RWPE2 (cell line): ENCODE data around the gene XPNPEP1.

Experiments used
- ATAC-seq: fragments of 200-7000 bp; cut with Tn5 transposase; 3 replicates; pipeline ENCODE4 v1.9.1; 2021; ENCODE audit warnings: low read depth
- DNase-seq: peaks from one replicate; pipeline ENCODE4 v3.0.0-alpha.2; 2020; ENCODE audit warnings: low spot score
- H3K27ac ChIP-seq: fragments of 450-650 bp; 2 replicates; pipeline ENCODE4 v1.5.1; 2017; ENCODE audit warnings: mild to moderate bottlenecking; ENCODE audit not compliant: poor library complexity, severe bottlenecking
- H3K27me3 ChIP-seq: fragments of 250-450 bp; sonication (Bioruptor Pico); 2 replicates; pipeline ENCODE4 v1.5.1; 2021; ENCODE audit warnings: mild to moderate bottlenecking, moderate library complexity; ENCODE audit not compliant: insufficient read depth, poor library complexity, severe bottlenecking
- H3K36me3 ChIP-seq: fragments of 250-450 bp; sonication (Bioruptor Pico); 2 replicates; pipeline ENCODE4 v1.5.1; 2020; ENCODE audit warnings: low read depth, mild to moderate bottlenecking, moderate library complexity
- H3K4me1 ChIP-seq: fragments of 250-450 bp; sonication (Bioruptor Pico); 2 replicates; pipeline ENCODE4 v1.5.1; 2021; ENCODE audit warnings: mild to moderate bottlenecking, moderate library complexity; ENCODE audit not compliant: insufficient read depth, poor library complexity, severe bottlenecking
- H3K4me3 ChIP-seq: fragments of 250-450 bp; sonication (Bioruptor Pico); 2 replicates; pipeline ENCODE4 v1.5.1; 2021; ENCODE audit warnings: mild to moderate bottlenecking, moderate library complexity; ENCODE audit not compliant: severe bottlenecking
- H3K9me3 ChIP-seq: fragments of 250-450 bp; sonication (Bioruptor Pico); 2 replicates; pipeline ENCODE4 v1.5.1; 2021; ENCODE audit warnings: mild to moderate bottlenecking, moderate library complexity; ENCODE audit not compliant: severe bottlenecking
- CTCF ChIP-seq: fragments of 450-650 bp; IDR thresholded peaks from one replicate; pipeline ENCODE4 v1.5.1; 2017; ENCODE audit warnings: mild to moderate bottlenecking, moderate library complexity; ENCODE audit not compliant: poor library complexity, severe bottlenecking

The XPNPEP1 gene

GRCh38 chr10:109968953-109969759, 45.8 kb upstream of the XPNPEP1 start:
- no peaks in the 10 kb centered on the region for H3K9me3 ChIP-seq
- peaks cover 2% of the 10 kb centered on the region for H3K27me3 ChIP-seq
- H3K4me3 ChIP-seq: no peak overlapping the region
- no peak overlapping the region for H3K27ac ChIP-seq
- peaks cover 2% of the 10 kb centered on the region for H3K4me1 ChIP-seq
- H3K36me3 ChIP-seq: no peaks in the 10 kb centered on the region
- ATAC-seq (no peak), DNase-seq (no peak)
- TF ChIP-seq CTCF: no peak

GRCh38 chr10:109967739-109968088, 44.4 kb upstream of the XPNPEP1 start:
- Histone ChIP-seq H3K27ac (no peak overlapping the region), H3K4me3 (no peak overlapping the region)

GRCh38 chr10:109966961-109967738, 43.8 kb upstream of the XPNPEP1 start:
- Histone ChIP-seq H3K9me3 (no peaks in the 10 kb centered on the region), H3K36me3 (no peaks in the 10 kb centered on the region), H3K27ac (no peak overlapping the region), H3K4me1 (peaks cover 2% of the 10 kb centered on the region), H3K4me3 (no peak overlapping the region), H3K27me3 (peaks cover 2% of the 10 kb centered on the region)
- no peak for DNase-seq
- ATAC-seq: no peak
- no peak for TF ChIP-seq CTCF

More at GRCh38 chr10:109967739-109968088, 44.4 kb upstream of the XPNPEP1 start:
- Histone ChIP-seq H3K36me3 (no peaks in the 10 kb centered on the region), H3K27me3 (peaks cover 2% of the 10 kb centered on the region), H3K9me3 (no peaks in the 10 kb centered on the region), H3K4me1 (peaks cover 2% of the 10 kb centered on the region)
- DNase-seq: no peak
- TF ChIP-seq CTCF: no peak
- ATAC-seq: peak; percentile 35; the same call in 2 of the 3 replicates

GRCh38 chr10:109964318-109964717, 41.0 kb upstream of the XPNPEP1 start:
- Histone ChIP-seq H3K4me1 (peaks cover 5% of the 10 kb centered on the region), H3K9me3 (no peaks in the 10 kb centered on the region), H3K36me3 (no peaks in the 10 kb centered on the region), H3K27ac (no peak overlapping the region), H3K27me3 (no peaks in the 10 kb centered on the region), H3K4me3 (no peak overlapping the region)
- no peak for TF ChIP-seq CTCF
- DNase-seq (no peak), ATAC-seq (no peak)

GRCh38 chr10:109963439-109963838, 40.1 kb upstream of the XPNPEP1 start:
- no peak overlapping the region for H3K4me3 ChIP-seq
- no peak for TF ChIP-seq CTCF
- no peaks in the 10 kb centered on the region for H3K27me3 ChIP-seq
- no peaks in the 10 kb centered on the region for H3K36me3 ChIP-seq
- peaks cover 5% of the 10 kb centered on the region for H3K4me1 ChIP-seq
- H3K27ac ChIP-seq: no peak overlapping the region
- no peaks in the 10 kb centered on the region for H3K9me3 ChIP-seq
- DNase-seq (no peak), ATAC-seq (no peak)
